NCI-H524 treated with DMSO at 0.1 percent for 48 hours (cell line): ENCODE measurements around the gene LSR.
"Not testable (repeated sequence)": the region's sequence is repeated elsewhere in the genome, so short reads cannot be mapped to it uniquely, and the experiment has no call there.

Experiments
- DNase-seq: peaks from one replicate; lab custom pipeline; 2025; lab: John Stamatoyannopoulos, UW

Gene LSR

GRCh38 chr19:35217649-35217990, 31.2 kb upstream of the LSR start:
- DNase-seq = no peak

GRCh38 chr19:35219008-35219407, 29.8 kb upstream of the LSR start:
- DNase-seq = no peak

- no peak for DNase-seq
These were observed 28.4 kb upstream of the LSR start for GRCh38 chr19:35220315-35220921.

GRCh38 chr19:35220973-35221590, 27.7 kb upstream of the LSR start:
- not testable (repeated sequence) for DNase-seq

GRCh38 chr19:35222373-35223015, 26.3 kb upstream of the LSR start:
- no peak for DNase-seq

- DNase-seq = no peak
These were observed 25.6 kb upstream of the LSR start for GRCh38 chr19:35223084-35223790.

GRCh38 chr19:35223862-35224505, 24.8 kb upstream of the LSR start:
- no peak for DNase-seq

- no peak for DNase-seq
These were observed 23.9 kb upstream of the LSR start for GRCh38 chr19:35224681-35225571.

GRCh38 chr19:35225951-35226350, 22.9 kb upstream of the LSR start:
- no peak for DNase-seq

- no peak for DNase-seq
These were observed 22.1 kb upstream of the LSR start for GRCh38 chr19:35226748-35227147.

- no peak for DNase-seq
These were observed 20.4 kb upstream of the LSR start, which contains the start of gene FAM187B for GRCh38 chr19:35228177-35228930. TSS of gene FAM187B (minus strand) at chr19:35228739. CDS start at chr19:35228680, 59 bp downstream.

GRCh38 chr19:35229601-35230000, 19.2 kb upstream of the LSR start:
- DNase-seq = no peak

GRCh38 chr19:35231956-35232645, 16.7 kb upstream of the LSR start:
- DNase-seq = no peak

GRCh38 chr19:35232912-35233311, 15.9 kb upstream of the LSR start:
- DNase-seq = no peak

GRCh38 chr19:35236638-35237400, 12.0 kb upstream of the LSR start:
- no peak for DNase-seq

GRCh38 chr19:35239597-35239996, 9.2 kb upstream of the LSR start:
- DNase-seq = not testable (repeated sequence)

- DNase-seq = no peak
These were observed 8.5 kb upstream of the LSR start for GRCh38 chr19:35240327-35240726.

- no peak for DNase-seq
These were observed 7.4 kb upstream of the LSR start for GRCh38 chr19:35241417-35241816.

- DNase-seq = no peak
These were observed 2.2 kb upstream of the LSR start for GRCh38 chr19:35246466-35247092.
